Activated CD8-positive, alpha-beta memory T cell treated with anti-CD3 and anti-CD28 coated beads, Interleukin-2, amount 50 U/mL, for 24 hours (primary cell): ENCODE measurements around the gene ILF3.
"Not testable (repeated sequence)": the region's sequence is repeated elsewhere in the genome, so short reads cannot be mapped to it uniquely, and the experiment has no call there.

Experiments used
- DNase-seq: peaks from one replicate; pipeline ENCODE4 v3.0.0-alpha.2; 2020; ENCODE audit errors: extremely low read depth

The ILF3 gene

GRCh38 chr19:10642473-10643171 lies 11.5 kb upstream of the ILF3 start:
- no peak for DNase-seq

- no peak for DNase-seq
These were observed 10.8 kb upstream of the ILF3 start for GRCh38 chr19:10643172-10643967.

- DNase-seq: no peak
These were observed 10.2 kb upstream of the ILF3 start for GRCh38 chr19:10643968-10644259.

GRCh38 chr19:10644260-10645007 lies 9.7 kb upstream of the ILF3 start:
- peak; percentile 56 for DNase-seq

GRCh38 chr19:10646456-10647159 lies 7.5 kb upstream of the ILF3 start:
- DNase-seq: no peak

- no peak for DNase-seq
These were observed 5.8 kb upstream of the ILF3 start for GRCh38 chr19:10648360-10648759.

GRCh38 chr19:10651851-10652250 lies 2.3 kb upstream of the ILF3 start:
- DNase-seq: no peak

GRCh38 chr19:10653482-10653731 lies 739 bp upstream of the ILF3 start:
- no peak for DNase-seq

- no peak for DNase-seq
These were observed 687 bp downstream of the ILF3 start for GRCh38 chr19:10654610-10655456.

- DNase-seq: no peak
These were observed 1.5 kb downstream of the ILF3 start for GRCh38 chr19:10655457-10656312.

GRCh38 chr19:10660346-10660745 lies 6.2 kb downstream of the ILF3 start:
- no peak for DNase-seq

GRCh38 chr19:10661946-10662345 lies 7.8 kb downstream of the ILF3 start:
- DNase-seq: no peak

- no peak for DNase-seq
These were observed 8.5 kb downstream of the ILF3 start for GRCh38 chr19:10662384-10663251.

GRCh38 chr19:10663252-10663563 lies 9.1 kb downstream of the ILF3 start:
- not testable (repeated sequence) for DNase-seq

- DNase-seq: no peak
These were observed 13.7 kb downstream of the ILF3 start for GRCh38 chr19:10667867-10668266.

- no peak for DNase-seq
These were observed 15.1 kb downstream of the ILF3 start for GRCh38 chr19:10669246-10669645.

- DNase-seq: no peak
These were observed 16.0 kb downstream of the ILF3 start for GRCh38 chr19:10670182-10670581.

GRCh38 chr19:10670876-10671804 lies 17.0 kb downstream of the ILF3 start:
- no peak for DNase-seq

- not testable (repeated sequence) for DNase-seq
These were observed 17.8 kb downstream of the ILF3 start for GRCh38 chr19:10671922-10672321.
